Endothelial cell of coronary artery (primary cell): ENCODE data around the gene MED17. TPM values are rescaled to one million over a fixed set of nuclear protein-coding genes. Genes with fewer than 3 reads are reported as not detected.

ENCODE experiments used
- total RNA-seq: library from RNA; depleted of rRNA; stranded (reverse); fragments of >200 nt; gene quantifications from 2 replicates; pipeline ENCODE4 v1.2.3, GENCODE V29; 2014

Gene MED17, protein sequence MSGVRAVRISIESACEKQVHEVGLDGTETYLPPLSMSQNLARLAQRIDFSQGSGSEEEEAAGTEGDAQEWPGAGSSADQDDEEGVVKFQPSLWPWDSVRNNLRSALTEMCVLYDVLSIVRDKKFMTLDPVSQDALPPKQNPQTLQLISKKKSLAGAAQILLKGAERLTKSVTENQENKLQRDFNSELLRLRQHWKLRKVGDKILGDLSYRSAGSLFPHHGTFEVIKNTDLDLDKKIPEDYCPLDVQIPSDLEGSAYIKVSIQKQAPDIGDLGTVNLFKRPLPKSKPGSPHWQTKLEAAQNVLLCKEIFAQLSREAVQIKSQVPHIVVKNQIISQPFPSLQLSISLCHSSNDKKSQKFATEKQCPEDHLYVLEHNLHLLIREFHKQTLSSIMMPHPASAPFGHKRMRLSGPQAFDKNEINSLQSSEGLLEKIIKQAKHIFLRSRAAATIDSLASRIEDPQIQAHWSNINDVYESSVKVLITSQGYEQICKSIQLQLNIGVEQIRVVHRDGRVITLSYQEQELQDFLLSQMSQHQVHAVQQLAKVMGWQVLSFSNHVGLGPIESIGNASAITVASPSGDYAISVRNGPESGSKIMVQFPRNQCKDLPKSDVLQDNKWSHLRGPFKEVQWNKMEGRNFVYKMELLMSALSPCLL
- total RNA-seq: 27.0 and 33.6 TPM in 2 replicates

DNA sequence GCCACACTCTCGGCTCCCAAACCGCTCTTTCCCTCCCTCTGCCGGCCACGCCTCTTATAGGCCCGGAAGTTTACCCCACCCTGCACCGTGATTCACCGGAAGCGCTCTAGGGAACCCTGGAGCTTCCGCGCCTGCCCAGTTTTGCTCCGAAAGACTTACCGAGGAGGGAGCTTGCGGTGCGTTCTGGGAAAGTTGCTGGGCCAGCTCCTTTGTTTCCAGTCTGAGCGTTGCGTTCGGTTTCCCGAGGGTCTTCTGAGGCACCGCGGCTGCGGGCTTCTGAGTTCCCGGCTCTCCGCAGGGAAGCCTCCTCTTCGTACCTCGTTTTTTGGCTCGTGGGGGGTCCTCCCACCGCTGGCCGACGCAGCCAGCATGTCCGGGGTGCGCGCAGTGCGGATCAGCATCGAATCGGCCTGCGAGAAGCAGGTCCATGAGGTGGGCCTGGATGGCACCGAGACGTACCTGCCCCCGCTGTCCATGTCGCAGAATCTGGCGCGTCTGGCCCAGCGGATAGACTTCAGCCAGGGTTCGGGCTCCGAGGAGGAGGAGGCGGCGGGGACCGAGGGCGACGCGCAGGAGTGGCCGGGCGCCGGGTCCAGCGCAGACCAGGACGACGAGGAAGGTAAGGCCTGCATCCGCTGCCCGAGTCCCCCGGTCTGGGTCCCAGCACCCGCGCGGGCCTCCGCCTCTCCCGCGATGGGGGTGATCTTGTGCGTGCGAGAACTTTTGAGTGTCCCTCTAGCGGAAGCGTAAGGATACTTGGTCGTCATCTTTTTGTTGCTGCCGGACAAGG, at the start of gene MED17:
MED17 (plus strand) TSS at position 138 of the 790 bp plus-strand sequence; CDS start at position 370, 232 bp downstream.

DNA sequence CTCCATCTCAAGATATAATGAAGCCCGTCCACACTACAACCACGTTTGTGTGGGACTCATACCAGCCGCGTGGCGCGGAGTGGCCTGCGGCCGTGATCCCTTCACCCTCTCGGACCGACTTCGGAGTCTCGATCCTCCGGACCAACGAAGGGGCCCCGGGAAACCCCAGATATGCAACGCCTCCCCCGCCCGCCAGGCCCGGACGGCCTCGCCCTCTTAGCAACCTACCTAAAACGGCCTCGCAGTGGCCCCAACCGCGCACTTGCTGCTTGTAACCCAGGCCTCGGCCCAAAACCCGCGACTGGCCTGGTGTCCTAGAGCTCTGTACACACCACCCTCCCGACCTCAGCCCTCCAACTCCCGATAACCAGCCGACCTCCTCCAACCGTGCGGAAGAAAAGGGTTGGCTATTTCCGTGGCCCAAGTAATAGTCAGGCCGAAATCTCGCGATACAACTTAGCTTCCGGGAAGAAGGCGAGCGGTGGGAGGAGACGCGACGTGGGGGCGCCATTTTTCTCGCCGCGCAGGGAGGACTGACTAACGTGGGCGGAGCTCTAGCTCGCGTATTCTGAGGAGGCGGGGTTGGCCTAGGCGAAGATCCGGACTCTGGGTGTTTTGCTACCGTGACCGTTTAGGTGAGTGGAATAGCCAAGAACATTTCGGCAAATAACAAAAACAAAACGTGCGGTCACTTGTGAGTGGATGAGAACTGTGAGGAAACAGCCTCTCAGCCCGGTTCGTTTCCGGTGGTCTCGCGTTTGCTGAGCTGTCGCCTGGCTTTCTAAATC, 42.8 kb upstream of the MED17 start, which contains the start of the genes C11orf54 and TAF1D:
C11orf54 (plus strand) TSS at position 579 of the 788 bp plus-strand sequence. CDS start 5,722 bp downstream, outside the sequence.
TAF1D (minus strand) TSS at position 402 of the 788 bp plus-strand sequence. CDS start 2,191 bp downstream, outside the sequence.

DNA sequence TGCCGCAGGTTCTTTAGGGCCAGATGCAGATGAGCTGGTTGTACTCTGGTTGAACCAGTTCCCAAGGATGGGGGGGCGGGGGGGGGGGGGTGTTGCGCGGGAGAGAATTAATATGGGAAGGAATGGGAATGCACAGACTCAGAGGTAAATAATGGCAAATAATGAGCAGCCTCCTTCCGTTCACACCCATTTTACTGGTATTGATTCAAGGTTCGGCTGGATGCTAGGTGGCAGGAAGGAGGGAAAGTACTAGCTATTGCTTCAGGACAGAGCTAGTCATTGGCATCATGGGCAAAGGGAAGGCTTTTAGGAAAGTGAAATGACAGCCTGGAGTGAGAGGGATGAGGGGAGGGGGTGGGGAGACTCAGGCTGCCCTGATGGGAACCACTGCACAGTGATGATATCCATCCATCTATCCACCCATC, 66.5 kb downstream of the MED17 start, which contains the start of gene VSTM5:
VSTM5 (minus strand) TSS at position 25 of the 425 bp plus-strand sequence. CDS start 116 bp downstream, outside the sequence.

Other genes starting within 250 kb of the MED17 start
- 12.1 and 14.3 TPM in 2 replicates for gene SMCO4, start 240.9 kb upstream of the MED17 start, total RNA-seq
- gene CEP295, start 122.6 kb upstream of the MED17 start, total RNA-seq: 14.6 and 16.8 TPM in 2 replicates
- gene TAF1D, start 42.8 kb upstream of the MED17 start, total RNA-seq: 116 and 146 TPM in 2 replicates
- 10.4 and 15.0 TPM in 2 replicates for gene C11orf54, start 42.6 kb upstream of the MED17 start, total RNA-seq
- under 0.01 and 0.09 TPM in 2 replicates for gene VSTM5, start 66.3 kb downstream of the MED17 start, total RNA-seq
- not detected in 2 replicates for gene HEPHL1, start 237.1 kb downstream of the MED17 start, total RNA-seq